ENCODE data around the gene DCUN1D2.
A peak's percentile ranks its signal among the peaks of the same experiment; 100 is the strongest.

Gene DCUN1D2

GRCh38 chr13:113422807-113423519, 67.5 kb downstream of the DCUN1D2 start:
- DNase-seq (ENCODE audit: low read depth) = no peak

- no peak for DNase-seq (ENCODE audit: low read depth)
These were observed 68.7 kb downstream of the DCUN1D2 start for GRCh38 chr13:113421673-113422270.

- DNase-seq (ENCODE audit: low read depth) = no peak
These were observed 69.5 kb downstream of the DCUN1D2 start for GRCh38 chr13:113420833-113421600.

- no peak for DNase-seq (ENCODE audit: low read depth)
These were observed 70.3 kb downstream of the DCUN1D2 start for GRCh38 chr13:113420232-113420631.

- DNase-seq (ENCODE audit: low read depth) = no peak
These were observed 70.8 kb downstream of the DCUN1D2 start for GRCh38 chr13:113419531-113420193.

- no peak for DNase-seq (ENCODE audit: low read depth)
These were observed 71.8 kb downstream of the DCUN1D2 start for GRCh38 chr13:113418722-113419049.

GRCh38 chr13:113417836-113418721, 72.4 kb downstream of the DCUN1D2 start:
- DNase-seq (ENCODE audit: low read depth) = no peak

GRCh38 chr13:113417008-113417751, 73.3 kb downstream of the DCUN1D2 start:
- DNase-seq (ENCODE audit: low read depth) = no peak

GRCh38 chr13:113415825-113416224, 74.7 kb downstream of the DCUN1D2 start:
- no peak for DNase-seq (ENCODE audit: low read depth)

- no peak for DNase-seq (ENCODE audit: low read depth)
These were observed 75.5 kb downstream of the DCUN1D2 start for GRCh38 chr13:113415032-113415431.

- DNase-seq (ENCODE audit: low read depth) = no peak
These were observed 76.2 kb downstream of the DCUN1D2 start for GRCh38 chr13:113414335-113414734.

- DNase-seq (ENCODE audit: low read depth) = no peak
These were observed 76.6 kb downstream of the DCUN1D2 start for GRCh38 chr13:113413898-113414282.

- DNase-seq (ENCODE audit: low read depth) = no peak
These were observed 77.2 kb downstream of the DCUN1D2 start for GRCh38 chr13:113413178-113413897.

- no peak for DNase-seq (ENCODE audit: low read depth)
These were observed 78.1 kb downstream of the DCUN1D2 start for GRCh38 chr13:113412440-113412839.

GRCh38 chr13:113411216-113412023, 79.1 kb downstream of the DCUN1D2 start:
- DNase-seq (ENCODE audit: low read depth) = peak; percentile 94

- peak; percentile 68 for DNase-seq (ENCODE audit: low read depth)
These were observed 79.9 kb downstream of the DCUN1D2 start for GRCh38 chr13:113410472-113411201.

GRCh38 chr13:113408562-113408961, 81.9 kb downstream of the DCUN1D2 start:
- no peak for DNase-seq (ENCODE audit: low read depth)

GRCh38 chr13:113407531-113408393, 82.7 kb downstream of the DCUN1D2 start:
- no peak for DNase-seq (ENCODE audit: low read depth)

Measured in GM04504 (cell line).